Endodermal cell (in vitro differentiated cells): ENCODE measurements around the gene NRL. TPM values are rescaled to one million over a fixed set of nuclear protein-coding genes. Genes with fewer than 3 reads are reported as not detected.

Source experiments
- DNase-seq: peaks from one replicate; pipeline ENCODE4 v3.0.0-alpha.2; 2017
- H3K27ac ChIP-seq: 2 replicates; pipeline ENCODE4 v1.5.1; 2013; ENCODE audit warnings: mild to moderate bottlenecking, low read depth, low read length, moderate library complexity
- H3K27me3 ChIP-seq: 2 replicates; pipeline ENCODE4 v1.6.1; 2013; ENCODE audit warnings: mild to moderate bottlenecking, low read length, moderate library complexity; ENCODE audit not compliant: insufficient read depth, control insufficient read depth, poor library complexity, severe bottlenecking
- H3K36me3 ChIP-seq: 2 replicates; pipeline ENCODE4 v1.7.0; 2013; ENCODE audit warnings: mild to moderate bottlenecking, low read length, moderate library complexity; ENCODE audit not compliant: control insufficient read depth, insufficient read depth
- H3K4me1 ChIP-seq: one replicate; pipeline ENCODE4 v1.7.0; 2013; ENCODE audit warnings: low read length; ENCODE audit not compliant: control insufficient read depth, insufficient read depth
- H3K4me3 ChIP-seq: 2 replicates; pipeline ENCODE4 v1.5.1; 2013; ENCODE audit warnings: mild to moderate bottlenecking, low read length, moderate library complexity
- H3K9ac ChIP-seq: 2 replicates; pipeline ENCODE4 v1.6.1; 2013; ENCODE audit warnings: mild to moderate bottlenecking, low read length, moderate library complexity; ENCODE audit not compliant: poor library complexity, severe bottlenecking; ENCODE audit errors: extremely low read depth
- H3K9me3 ChIP-seq: 2 replicates; pipeline ENCODE4 v1.6.1; 2013; ENCODE audit warnings: mild to moderate bottlenecking, low read length, moderate library complexity; ENCODE audit not compliant: control insufficient read depth
- H3K27ac Mint-ChIP-seq: 2 replicates; pipeline ENCODE4 v1.8.0; 2020; ENCODE audit warnings: mixed read lengths
- H3K27me3 Mint-ChIP-seq: 2 replicates; pipeline ENCODE4 v1.8.0; 2021; ENCODE audit warnings: mild to moderate bottlenecking, mixed read lengths; ENCODE audit not compliant: insufficient read depth
- H3K36me3 Mint-ChIP-seq: 2 replicates; pipeline ENCODE4 v1.8.0; 2020; ENCODE audit warnings: low read depth, mixed read lengths
- H3K4me1 Mint-ChIP-seq: 2 replicates; pipeline ENCODE4 v1.8.0; 2020; ENCODE audit warnings: mixed read lengths
- H3K4me3 Mint-ChIP-seq: 2 replicates; pipeline ENCODE4 v1.8.0; 2020; ENCODE audit warnings: mild to moderate bottlenecking, moderate library complexity, mixed read lengths
- H3K9me3 Mint-ChIP-seq: 2 replicates; pipeline ENCODE4 v1.8.0; 2020; ENCODE audit warnings: mild to moderate bottlenecking, mixed read lengths
- WGBS, 2 experiments: methylation state at CpG; one replicate each; pipeline versions ENCODE4 v1.1.5 to v1.1.7; 2013; ENCODE audit warnings: missing lambda C conversion rate in 2 of 2, mixed read lengths in 1 of 2; ENCODE audit not compliant: insufficient coverage in 1 of 2, insufficient read length in 1 of 2; 5-methylcytosine and 5-hydroxymethylcytosine counted together
- total RNA-seq, 2 donors: library from RNA; stranded (reverse); fragmentation: NEBNext Ultra II Directional in 1 of 2; extraction: Animal tissue kit (Norgen Biotek cat#: 25700) in 1 of 2; gene quantifications; 2 replicates in 1 of 2; 3 replicates in 1 of 2; pipeline ENCODE4 v1.2.1, GENCODE V29; 2021
- TF ChIP-seq, protein P1 (sequence below): fragments of 200-600 bp; sonication (generic); conservative IDR thresholded peaks from 2 replicates; pipeline ENCODE4 v1.5.0; 2021; ENCODE audit warnings: antibody characterized with exemption, mild to moderate bottlenecking

NRL gene
- total RNA-seq, 2 donors from 2014 or later: 1.9 TPM

DNA sequence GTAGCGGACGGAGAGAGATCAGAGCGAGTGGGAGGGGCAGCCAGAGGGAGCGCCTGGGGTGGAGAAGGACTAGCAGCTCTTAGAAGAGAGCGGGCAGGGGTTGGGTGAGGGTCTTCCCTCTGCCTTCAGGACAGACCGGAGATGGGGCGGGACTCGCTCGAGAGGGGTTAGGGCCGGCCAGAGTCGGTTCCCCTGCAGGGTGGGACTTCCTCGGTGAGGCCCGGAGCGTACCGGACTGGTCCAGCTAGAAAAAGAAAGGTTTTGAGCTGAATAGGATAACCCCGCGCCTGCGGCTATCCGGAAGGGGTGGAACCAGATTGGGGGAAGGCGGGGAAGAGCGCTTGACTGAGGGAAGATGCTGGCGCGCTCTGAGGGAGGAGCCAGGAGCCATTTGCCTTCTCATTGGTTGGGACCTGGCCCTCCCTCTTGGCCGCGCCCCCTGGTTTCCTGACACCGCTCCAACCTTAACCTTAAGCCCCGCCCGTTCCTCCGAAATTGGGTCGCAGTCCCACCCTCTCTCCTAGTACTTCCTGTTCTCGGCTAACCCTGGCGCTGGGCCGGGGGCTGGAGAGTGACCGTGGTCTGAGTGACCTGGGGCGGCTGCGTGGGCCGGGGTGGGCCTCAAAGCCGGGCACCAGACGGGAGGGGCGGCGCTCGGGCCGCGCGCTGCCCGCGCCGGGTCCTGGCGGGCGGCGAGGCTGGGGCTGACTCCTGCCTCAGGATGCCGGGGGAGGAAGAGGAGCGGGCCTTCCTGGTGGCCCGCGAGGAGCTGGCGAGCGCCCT lies 32.4 kb upstream of the NRL start, which contains the start of gene RNF31:
Gene RNF31, plus strand, starts transcription at position 521 of the 783 bp plus-strand sequence. Its CDS starts 201 bp downstream, at position 722.
- TF ChIP-seq, protein P1, sequence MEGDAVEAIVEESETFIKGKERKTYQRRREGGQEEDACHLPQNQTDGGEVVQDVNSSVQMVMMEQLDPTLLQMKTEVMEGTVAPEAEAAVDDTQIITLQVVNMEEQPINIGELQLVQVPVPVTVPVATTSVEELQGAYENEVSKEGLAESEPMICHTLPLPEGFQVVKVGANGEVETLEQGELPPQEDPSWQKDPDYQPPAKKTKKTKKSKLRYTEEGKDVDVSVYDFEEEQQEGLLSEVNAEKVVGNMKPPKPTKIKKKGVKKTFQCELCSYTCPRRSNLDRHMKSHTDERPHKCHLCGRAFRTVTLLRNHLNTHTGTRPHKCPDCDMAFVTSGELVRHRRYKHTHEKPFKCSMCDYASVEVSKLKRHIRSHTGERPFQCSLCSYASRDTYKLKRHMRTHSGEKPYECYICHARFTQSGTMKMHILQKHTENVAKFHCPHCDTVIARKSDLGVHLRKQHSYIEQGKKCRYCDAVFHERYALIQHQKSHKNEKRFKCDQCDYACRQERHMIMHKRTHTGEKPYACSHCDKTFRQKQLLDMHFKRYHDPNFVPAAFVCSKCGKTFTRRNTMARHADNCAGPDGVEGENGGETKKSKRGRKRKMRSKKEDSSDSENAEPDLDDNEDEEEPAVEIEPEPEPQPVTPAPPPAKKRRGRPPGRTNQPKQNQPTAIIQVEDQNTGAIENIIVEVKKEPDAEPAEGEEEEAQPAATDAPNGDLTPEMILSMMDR: no peak
- DNase-seq: peak; percentile 98
- Histone ChIP-seq H3K9me3 (no peaks in the 10 kb centered on the region), H3K27me3 (no peaks in the 10 kb centered on the region), H3K9ac (peak within 1 kb of the TSS; percentile 66), H3K27ac (peak within 1 kb of the TSS; percentile 75), H3K4me3 (peak within 1 kb of the TSS; percentile 98), H3K4me1 (peaks cover 6% of the 10 kb centered on the region), H3K36me3 (peaks cover 57% of the 10 kb centered on the region)
- H3K27ac Mint-ChIP-seq: peak within 1 kb of the TSS; percentile 98
- H3K4me3 Mint-ChIP-seq: peak within 1 kb of the TSS; percentile 92
- peaks cover 49% of the 10 kb centered on the region for H3K36me3 Mint-ChIP-seq
- H3K27me3 Mint-ChIP-seq: no peaks in the 10 kb centered on the region
- H3K9me3 Mint-ChIP-seq: no peaks in the 10 kb centered on the region
- H3K4me1 Mint-ChIP-seq: peaks cover 20% of the 10 kb centered on the region
- WGBS, 2 experiments: 0% methylated on average over 15 to 57 of the region's 57 CpGs

DNA sequence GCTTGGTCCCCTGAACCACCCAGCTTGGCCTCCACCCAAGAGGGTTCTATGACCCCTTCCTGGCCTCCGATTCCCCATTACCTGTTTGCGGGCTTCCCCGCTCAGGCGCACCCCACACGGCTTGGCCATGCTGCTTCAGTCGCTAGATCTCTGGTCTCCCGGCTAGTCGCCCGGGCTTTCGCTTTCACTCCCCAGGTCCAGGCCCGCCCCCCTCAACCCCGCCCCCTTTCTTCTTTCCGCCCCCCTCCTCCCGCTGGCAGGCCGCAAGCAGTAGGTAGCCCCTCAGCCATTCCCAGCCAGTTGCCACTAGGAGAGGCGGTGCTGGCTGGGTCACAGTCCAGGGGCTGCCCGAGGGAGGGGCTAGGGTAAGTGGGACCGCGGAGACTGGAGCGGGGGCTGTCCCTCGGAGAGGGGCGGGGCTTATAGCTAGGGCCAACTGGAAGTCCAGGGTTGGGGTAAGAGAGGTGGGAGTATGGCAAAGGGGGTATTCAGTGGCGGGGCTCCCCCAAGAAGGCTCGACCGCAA lies 31.8 kb upstream of the NRL start, which contains the start of gene PSME2:
Gene PSME2, minus strand, starts transcription at position 158 of the 525 bp plus-strand sequence. Its CDS starts 29 bp downstream, at position 129.
- H3K9me3 ChIP-seq: no peaks in the 10 kb centered on the region
- Mint-ChIP-seq H3K4me3 (peak within 1 kb of the TSS; percentile 92), H3K27me3 (no peaks in the 10 kb centered on the region), H3K36me3 (peaks cover 43% of the 10 kb centered on the region), H3K4me1 (peaks cover 20% of the 10 kb centered on the region), H3K9me3 (no peaks in the 10 kb centered on the region), H3K27ac (peak within 1 kb of the TSS; percentile 98)
- peak within 1 kb of the TSS; percentile 66 for H3K9ac ChIP-seq
- no peaks in the 10 kb centered on the region for H3K27me3 ChIP-seq
- peak within 1 kb of the TSS; percentile 98 for H3K4me3 ChIP-seq
- H3K36me3 ChIP-seq: peaks cover 51% of the 10 kb centered on the region
- H3K27ac ChIP-seq: peak within 1 kb of the TSS; percentile 75
- peak; percentile 99 for DNase-seq
- WGBS, 2 experiments: 0% methylated on average over 6 to 22 of the region's 25 CpGs
- TF ChIP-seq, protein P1: peak; percentile 19
- H3K4me1 ChIP-seq: peaks cover 6% of the 10 kb centered on the region

DNA sequence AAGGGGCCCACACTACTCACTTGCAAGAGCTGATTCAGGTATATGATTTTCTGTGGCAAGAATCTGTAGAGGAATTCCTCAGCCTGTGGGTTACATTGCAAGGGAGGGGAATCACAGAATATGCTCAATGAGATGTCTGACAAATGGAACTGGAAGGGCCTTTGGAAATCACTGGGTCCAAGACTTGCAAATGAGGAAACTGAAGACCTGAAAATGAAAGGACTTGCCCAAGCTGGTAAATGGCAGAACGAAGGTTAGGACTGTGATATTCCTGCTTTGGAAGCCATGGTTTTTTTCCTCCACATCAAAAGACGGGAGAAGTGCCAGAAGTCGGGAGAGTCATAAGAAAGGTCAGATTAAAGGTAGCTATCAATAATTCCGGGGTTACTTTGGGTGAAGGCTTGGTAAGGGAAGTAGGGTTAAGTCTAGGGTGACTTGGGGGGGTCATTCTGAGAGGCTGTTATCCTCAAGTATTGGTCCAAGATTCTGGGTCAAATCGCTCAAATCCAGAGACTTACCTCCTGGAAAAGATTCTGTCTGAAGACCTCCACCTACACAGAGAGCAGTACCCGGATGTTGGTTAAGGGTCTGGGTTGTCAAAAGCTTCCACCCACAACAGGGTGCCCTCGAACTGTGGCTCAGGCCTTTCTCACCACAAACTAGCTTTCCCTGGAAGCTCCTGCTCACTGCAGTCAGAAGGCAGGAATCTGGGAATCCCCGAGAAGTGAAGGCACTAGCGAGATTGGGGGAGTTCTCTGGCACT lies 31.1 kb upstream of the NRL start:
- no peaks in the 10 kb centered on the region for H3K9me3 ChIP-seq
- H3K27me3 ChIP-seq: no peaks in the 10 kb centered on the region
- WGBS, 2 experiments: 20 to 41% methylated on average over 4 to 9 of the region's 9 CpGs
- Mint-ChIP-seq H3K4me3 (peak overlapping the region; percentile 92), H3K27ac (peak overlapping the region; percentile 92), H3K4me1 (peaks cover 20% of the 10 kb centered on the region), H3K36me3 (peaks cover 37% of the 10 kb centered on the region), H3K9me3 (no peaks in the 10 kb centered on the region), H3K27me3 (no peaks in the 10 kb centered on the region)
- TF ChIP-seq, protein P1: no peak
- peaks cover 44% of the 10 kb centered on the region for H3K36me3 ChIP-seq
- H3K27ac ChIP-seq: peak overlapping the region; percentile 25
- peak overlapping the region; percentile 43 for H3K9ac ChIP-seq
- H3K4me1 ChIP-seq: peaks cover 6% of the 10 kb centered on the region
- peak overlapping the region; percentile 98 for H3K4me3 ChIP-seq
- DNase-seq: no peak
